Fibroblast of lung (primary cell): ENCODE results near the gene C10orf71. TPM values are rescaled to one million over a fixed set of nuclear protein-coding genes. Genes with fewer than 3 reads are reported as not detected.

ENCODE experiments used
- DNase-seq, 2 donors: peaks; one replicate each; pipeline versions ENCODE4 v3.0.0 to v3.0.0-alpha.2; 2010; ENCODE audit warnings: low read depth in 2 of 2
- H2AFZ ChIP-seq: 2 replicates; pipeline ENCODE4 v1.5.1; 2012; ENCODE audit warnings: low read length, control low read depth, inconsistent platforms
- H3K27ac ChIP-seq: 2 replicates; pipeline ENCODE4 v1.5.1; 2011; ENCODE audit warnings: low read length, control low read depth; ENCODE audit not compliant: insufficient read depth
- H3K27me3 ChIP-seq: 2 replicates; pipeline ENCODE4 v1.5.1; 2011; ENCODE audit warnings: mild to moderate bottlenecking, low read length; ENCODE audit not compliant: control insufficient read depth, insufficient read depth
- H3K36me3 ChIP-seq: 2 replicates; pipeline ENCODE4 v1.5.1; 2011; ENCODE audit warnings: low read length; ENCODE audit not compliant: control insufficient read depth, insufficient read depth
- H3K4me1 ChIP-seq: 2 replicates; pipeline ENCODE4 v1.5.1; 2011; ENCODE audit warnings: low read length; ENCODE audit not compliant: control insufficient read depth, insufficient read depth; ENCODE audit errors: extremely low read depth
- H3K4me2 ChIP-seq: 2 replicates; pipeline ENCODE4 v1.5.1; 2011; ENCODE audit warnings: low read length, control low read depth; ENCODE audit not compliant: insufficient read depth; ENCODE audit errors: extremely low read depth
- H3K4me3 ChIP-seq, 4 experiments: fragments of 200-600 bp in 1 of 4; sonication (generic) in 1 of 4; replicated peaks in 1 of 4; 2 replicates each; pipeline ENCODE4 v1.5.1; 2011 to 2016; ENCODE audit warnings: low read length in 4 of 4, low read depth in 3 of 4, mild to moderate bottlenecking in 3 of 4, control low read depth in 2 of 4, inconsistent platforms in 1 of 4, mixed read lengths in 1 of 4; ENCODE audit not compliant: insufficient read depth in 1 of 4; ENCODE audit errors: control extremely low read depth in 1 of 4
- H3K79me2 ChIP-seq: 2 replicates; pipeline ENCODE4 v1.5.1; 2012; ENCODE audit warnings: mild to moderate bottlenecking, low read length, inconsistent platforms; ENCODE audit not compliant: control insufficient read depth, insufficient read depth
- H3K9ac ChIP-seq: 2 replicates; pipeline ENCODE4 v1.5.1; 2011; ENCODE audit warnings: mild to moderate bottlenecking, low read length, control low read depth; ENCODE audit not compliant: insufficient read depth
- H3K9me3 ChIP-seq: 2 replicates; pipeline ENCODE4 v1.5.1; 2012; ENCODE audit warnings: low read depth, low read length; ENCODE audit not compliant: control insufficient read depth, insufficient read depth
- H4K20me1 ChIP-seq: 2 replicates; pipeline ENCODE4 v1.5.1; 2011; ENCODE audit warnings: low read length; ENCODE audit not compliant: control insufficient read depth, insufficient read depth; ENCODE audit errors: extremely low read depth
- CTCF ChIP-seq, 2 donors: IDR thresholded peaks in 1 of 2; conservative IDR thresholded peaks in 1 of 2; 1 replicate in 1 of 2; 2 replicates in 1 of 2; pipeline ENCODE4 v1.5.1; 2011 to 2012; ENCODE audit warnings: low read length in 2 of 2, control low read depth in 1 of 2, inconsistent platforms in 1 of 2, low read depth in 1 of 2, mild to moderate bottlenecking in 1 of 2
- EZH2 ChIP-seq: IDR thresholded peaks from 2 replicates; pipeline ENCODE4 v1.5.1; 2012; ENCODE audit warnings: low read length, control low read depth, mild to moderate bottlenecking; ENCODE audit errors: missing control alignments
- polyA plus RNA-seq, 2 donors: library from polyadenylated mRNA; depleted of rRNA in 1 of 2; stranded (reverse) in 1 of 2; unstranded in 1 of 2; fragments of >200 nt; gene quantifications; 2 replicates each; pipeline ENCODE4 v1.2.1, GENCODE V29; 2011 to 2012; ENCODE audit warnings: missing spikeins in 1 of 2
- total RNA-seq: library from RNA; depleted of rRNA; stranded (reverse); fragments of >200 nt; gene quantifications from 2 replicates; pipeline ENCODE4 v1.2.1, GENCODE V29; 2014

The C10orf71 gene
- total and polyA plus RNA-seq, 2 donors (not counting 1 experiment from before 2014, with no cell fraction given): not detected

- Histone ChIP-seq H3K27me3 (peaks cover 5% of the 10 kb centered on the region), H4K20me1 (no peaks in the 10 kb centered on the region), H3K4me1 (no peaks in the 10 kb centered on the region), H3K9me3 (no peaks in the 10 kb centered on the region), H3K79me2 (no peaks in the 10 kb centered on the region), H3K36me3 (no peaks in the 10 kb centered on the region), H3K9ac (no peak overlapping the region), H3K4me2 (no peak overlapping the region), H2AFZ (no peak overlapping the region), H3K27ac (no peak overlapping the region), H3K4me3 (no peak overlapping the region)
- TF ChIP-seq EZH2: no peak
- TF ChIP-seq CTCF (conservative IDR thresholded peaks at IDR 0.05 in 1 of 2, IDR thresholded peaks at IDR 0.05 in 1 of 2; ENCODE audit: low read depth in 1 of 2, low read length in 2 of 2): no peak
- DNase-seq: no peak
Measured at GRCh38 chr10:49258350-49258683, 40.7 kb upstream of the C10orf71 start.

GRCh38 chr10:49260644-49261296 is 38.2 kb upstream of the C10orf71 start:
- Histone ChIP-seq H3K36me3 (no peaks in the 10 kb centered on the region), H3K4me3 (no peak overlapping the region), H3K4me2 (no peak overlapping the region), H3K27me3 (peaks cover 3% of the 10 kb centered on the region), H2AFZ (no peak overlapping the region), H4K20me1 (no peaks in the 10 kb centered on the region), H3K27ac (no peak overlapping the region), H3K79me2 (no peaks in the 10 kb centered on the region), H3K9me3 (no peaks in the 10 kb centered on the region), H3K4me1 (no peaks in the 10 kb centered on the region), H3K9ac (no peak overlapping the region)
- DNase-seq: no peak
- TF ChIP-seq EZH2: no peak
- TF ChIP-seq CTCF (conservative IDR thresholded peaks at IDR 0.05 in 1 of 2, IDR thresholded peaks at IDR 0.05 in 1 of 2; ENCODE audit: low read depth in 1 of 2, low read length in 2 of 2): no peak

- Histone ChIP-seq H2AFZ (no peak overlapping the region), H3K4me1 (no peaks in the 10 kb centered on the region), H3K79me2 (no peaks in the 10 kb centered on the region), H3K27ac (no peak overlapping the region), H3K36me3 (no peaks in the 10 kb centered on the region), H3K27me3 (peaks cover 3% of the 10 kb centered on the region), H3K9me3 (no peaks in the 10 kb centered on the region), H4K20me1 (no peaks in the 10 kb centered on the region), H3K9ac (no peak overlapping the region), H3K4me2 (no peak overlapping the region), H3K4me3 (no peak overlapping the region)
- TF ChIP-seq CTCF (conservative IDR thresholded peaks at IDR 0.05 in 1 of 2, IDR thresholded peaks at IDR 0.05 in 1 of 2; ENCODE audit: low read depth in 1 of 2, low read length in 2 of 2): no peak
- no peak for TF ChIP-seq EZH2
- no peak for DNase-seq
Measured at GRCh38 chr10:49263591-49263990, 35.4 kb upstream of the C10orf71 start.
